RWPE1 (cell line): ENCODE measurements around the gene SPTBN1.

Experiments
- CTCF ChIA-PET: fragments of 350-600 bp; sonication (Branson Sonifier 250); formaldehyde crosslinking; extraction: SDS; loops from one replicate; lab custom pipeline; 2021; lab: Yijun Ruan, JAX
- POLR2A ChIA-PET: fragments of 400-600 bp; formaldehyde crosslinking; extraction: SDS; loops from one replicate; lab custom pipeline; 2020; ENCODE audit warnings: antibody characterized with exemption; ENCODE audit not compliant: low non-redundant PET; lab: Yijun Ruan, JAX
- DNase-seq: peaks from one replicate; pipeline ENCODE4 v3.0.0; 2012; ENCODE audit warnings: low spot score
- H3K27ac ChIP-seq: fragments of 450-650 bp; 2 replicates; pipeline ENCODE4 v1.5.1; 2017
- TF ChIP-seq, protein P1 (sequence below): fragments of 450-650 bp; conservative IDR thresholded peaks from 2 replicates; pipeline ENCODE4 v1.5.1; 2017; ENCODE audit warnings: low read depth, mild to moderate bottlenecking

SPTBN1 gene

DNA sequence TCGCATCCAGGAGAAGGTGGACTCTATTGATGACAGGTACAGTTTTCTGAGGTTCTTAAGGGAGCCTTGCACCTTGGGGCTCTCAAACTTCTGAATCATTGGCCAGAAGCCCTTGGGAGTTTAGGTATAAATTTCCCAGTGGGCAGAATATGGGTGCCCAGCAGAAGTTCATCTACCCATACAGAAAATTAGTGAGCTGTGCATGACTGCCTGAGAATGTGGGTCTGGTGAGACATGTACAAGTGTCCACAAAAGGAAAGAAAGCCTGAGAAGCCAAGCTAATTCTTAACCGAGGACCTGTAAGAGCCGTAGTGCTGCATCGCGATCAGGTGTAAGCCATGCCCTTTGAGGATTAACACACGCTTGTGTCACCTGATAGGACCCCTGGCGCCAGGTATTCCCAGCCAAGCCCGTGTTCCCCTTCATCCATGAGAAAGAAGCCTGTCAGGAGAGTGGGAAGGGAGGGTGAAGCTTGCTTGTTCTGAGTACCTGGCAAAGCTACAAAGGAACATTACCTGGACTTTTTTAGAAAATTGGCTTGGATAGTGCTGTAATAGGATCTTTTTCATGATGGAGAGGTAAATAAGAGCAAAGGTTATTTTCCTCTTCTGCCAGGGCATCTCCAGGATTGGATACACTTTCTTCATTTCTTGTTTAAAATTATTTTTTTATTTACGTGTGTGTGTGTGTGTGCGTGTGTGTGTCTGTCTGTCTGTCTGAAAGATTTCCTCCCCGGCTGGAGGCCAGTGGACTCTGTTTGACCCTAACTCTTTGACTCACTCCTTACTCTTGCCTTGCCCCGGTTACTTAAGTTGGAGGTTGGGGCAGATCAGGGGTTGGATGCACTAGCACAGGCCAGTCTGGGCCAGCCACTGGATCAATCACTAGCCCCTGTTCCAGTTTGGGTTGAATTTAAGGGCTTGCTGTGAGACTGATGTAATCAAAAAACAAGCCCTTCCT, 176.9 kb downstream of the SPTBN1 start:
- ChIA-PET POLR2A (no interaction called here), CTCF (interaction anchor here (1.1 kb wide), 1 partner anchor 206 kb away, joined by 4 read pairs; no protein-coding TSS in a partner anchor)
- H3K27ac ChIP-seq: peak overlapping the region; percentile 39
- TF ChIP-seq, protein P1, sequence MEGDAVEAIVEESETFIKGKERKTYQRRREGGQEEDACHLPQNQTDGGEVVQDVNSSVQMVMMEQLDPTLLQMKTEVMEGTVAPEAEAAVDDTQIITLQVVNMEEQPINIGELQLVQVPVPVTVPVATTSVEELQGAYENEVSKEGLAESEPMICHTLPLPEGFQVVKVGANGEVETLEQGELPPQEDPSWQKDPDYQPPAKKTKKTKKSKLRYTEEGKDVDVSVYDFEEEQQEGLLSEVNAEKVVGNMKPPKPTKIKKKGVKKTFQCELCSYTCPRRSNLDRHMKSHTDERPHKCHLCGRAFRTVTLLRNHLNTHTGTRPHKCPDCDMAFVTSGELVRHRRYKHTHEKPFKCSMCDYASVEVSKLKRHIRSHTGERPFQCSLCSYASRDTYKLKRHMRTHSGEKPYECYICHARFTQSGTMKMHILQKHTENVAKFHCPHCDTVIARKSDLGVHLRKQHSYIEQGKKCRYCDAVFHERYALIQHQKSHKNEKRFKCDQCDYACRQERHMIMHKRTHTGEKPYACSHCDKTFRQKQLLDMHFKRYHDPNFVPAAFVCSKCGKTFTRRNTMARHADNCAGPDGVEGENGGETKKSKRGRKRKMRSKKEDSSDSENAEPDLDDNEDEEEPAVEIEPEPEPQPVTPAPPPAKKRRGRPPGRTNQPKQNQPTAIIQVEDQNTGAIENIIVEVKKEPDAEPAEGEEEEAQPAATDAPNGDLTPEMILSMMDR: no peak
- DNase-seq: peak; percentile 39

DNA sequence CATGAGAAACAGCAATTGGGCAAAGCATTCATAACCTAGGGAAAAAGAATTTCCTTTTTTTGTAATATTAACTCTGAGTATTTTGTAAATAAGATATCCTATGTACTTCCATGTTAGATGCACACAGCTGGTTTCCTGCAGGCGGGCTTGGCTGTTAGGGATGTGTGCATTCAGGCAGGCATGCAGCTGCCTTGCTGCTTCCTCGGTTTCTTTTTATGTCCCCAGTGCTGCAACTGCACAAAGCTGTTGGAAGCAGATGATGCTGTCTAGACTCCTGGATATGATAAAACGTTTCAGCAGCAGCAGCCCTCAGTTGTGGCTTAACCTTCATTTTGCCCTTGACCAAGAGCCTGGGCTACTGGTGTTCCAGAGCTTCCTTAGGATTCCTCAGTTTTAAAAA, 177.9 kb downstream of the SPTBN1 start:
- TF ChIP-seq, protein P1: no peak
- POLR2A ChIA-PET: no interaction called here
- CTCF ChIA-PET: no interaction called here
- no peak for DNase-seq
- H3K27ac ChIP-seq: no peak overlapping the region

DNA sequence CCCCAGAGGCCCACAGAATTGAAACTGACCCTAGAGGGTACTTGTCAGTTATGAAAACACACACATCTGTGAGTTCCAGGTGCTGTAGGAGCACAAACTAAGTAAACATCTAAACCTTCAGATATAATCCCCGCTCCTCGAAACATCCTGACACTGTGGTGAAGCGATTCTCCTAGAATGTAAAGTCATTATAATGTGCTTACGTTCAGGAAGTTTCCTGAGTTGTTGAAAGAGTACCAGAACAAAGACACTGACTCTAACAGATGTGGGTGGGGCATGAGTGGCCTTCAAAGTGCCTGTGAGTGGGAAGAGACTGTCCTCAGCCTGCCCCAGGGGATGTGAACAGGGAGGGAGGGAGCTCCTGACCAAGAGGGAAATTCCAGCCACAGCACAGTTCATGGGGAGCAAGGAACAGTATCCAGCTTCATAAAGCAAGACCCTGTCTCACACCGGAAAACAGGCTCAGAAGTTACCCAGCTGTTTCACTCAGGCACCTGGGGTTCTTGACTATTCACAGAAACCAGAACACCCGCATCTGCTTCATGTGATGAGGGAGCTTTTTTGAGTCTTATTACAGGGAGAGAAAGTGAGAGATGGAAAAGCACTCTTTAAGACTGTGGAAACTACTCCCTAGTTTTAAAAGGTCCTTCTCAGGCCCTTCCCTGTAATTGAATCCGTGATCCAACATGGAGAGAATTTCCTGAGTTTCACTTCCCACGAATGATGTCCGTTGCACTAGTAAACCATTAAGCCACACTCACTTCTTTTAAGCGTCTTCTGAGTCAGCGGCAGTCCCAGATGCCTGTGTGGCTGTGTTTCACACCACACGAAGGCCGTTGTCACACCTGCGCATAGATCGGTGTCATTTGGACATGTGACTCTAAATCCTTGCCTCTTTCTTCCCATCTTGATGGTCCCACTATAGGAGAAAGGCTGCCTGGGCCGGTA, 178.7 kb downstream of the SPTBN1 start:
- ChIA-PET POLR2A (no interaction called here), CTCF (interaction anchor here (0.5 kb wide), 1 partner anchor 458 kb away, joined by 3 read pairs; no protein-coding TSS in a partner anchor)
- TF ChIP-seq, protein P1: no peak
- peak; percentile 27 for DNase-seq
- H3K27ac ChIP-seq: no peak overlapping the region

DNA sequence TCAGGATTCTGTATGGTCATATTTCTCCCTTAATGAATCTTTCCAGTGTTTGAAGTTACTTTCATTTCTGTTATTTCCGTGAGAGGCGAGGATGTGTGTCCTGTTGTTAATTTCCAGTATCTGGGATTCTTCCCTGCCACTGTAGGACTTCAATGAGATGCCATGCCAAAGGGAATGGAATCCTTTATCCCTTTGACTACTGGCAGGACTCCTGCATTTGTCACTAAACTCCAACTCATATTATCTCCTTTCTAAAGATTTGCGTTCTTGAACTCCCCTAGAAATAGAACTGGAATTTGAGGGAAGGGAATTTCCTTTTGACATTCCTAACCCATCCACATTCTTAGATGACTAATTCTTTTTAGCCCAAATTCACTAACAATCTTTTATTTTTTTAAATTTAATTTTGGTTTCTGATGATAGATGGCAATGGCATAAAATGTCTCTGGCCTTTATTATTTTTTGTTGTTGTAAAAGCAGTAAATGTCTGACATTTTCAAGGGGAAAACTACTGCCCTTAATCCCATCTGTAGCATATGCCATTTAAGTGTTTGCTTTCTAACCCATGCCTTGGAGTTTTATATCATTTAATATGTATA, 179.5 kb downstream of the SPTBN1 start:
- ChIA-PET CTCF (no interaction called here), POLR2A (no interaction called here)
- TF ChIP-seq, protein P1: no peak
- H3K27ac ChIP-seq: no peak overlapping the region
- DNase-seq: no peak

DNA sequence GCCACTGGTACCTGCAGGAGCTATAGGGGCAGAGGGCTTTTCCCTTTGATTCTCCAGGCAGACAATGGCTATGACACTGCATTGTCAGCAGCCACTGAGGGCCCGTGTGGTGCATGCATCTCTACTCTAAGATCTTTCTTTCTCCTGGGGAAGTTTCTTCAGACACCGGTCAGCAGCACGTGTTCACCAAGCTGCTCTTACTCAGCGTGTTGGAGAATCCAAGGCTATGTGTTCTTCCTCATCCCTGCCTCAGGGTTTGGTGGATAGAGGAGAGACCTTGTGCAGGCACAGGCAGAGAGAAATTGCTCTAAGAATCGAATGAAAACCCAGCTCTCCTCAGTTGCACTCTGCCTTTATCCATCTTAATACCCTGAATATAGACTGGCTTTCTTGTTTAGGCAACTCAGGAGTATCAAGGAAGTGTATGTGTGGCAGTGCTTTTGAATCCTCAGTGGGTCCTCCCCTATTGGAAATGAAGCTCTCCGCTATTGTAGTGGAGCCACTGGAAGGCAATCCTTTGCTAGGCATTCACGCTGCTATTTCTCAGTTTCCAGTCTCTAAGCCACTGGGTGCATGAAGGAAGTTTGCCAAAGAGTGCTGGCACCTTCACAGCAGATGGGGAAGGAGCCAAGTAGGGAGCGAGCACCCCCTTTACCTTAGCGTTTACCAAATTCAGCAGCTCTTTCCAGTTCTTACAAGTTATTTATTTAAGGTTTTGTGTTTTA, 180.4 kb downstream of the SPTBN1 start:
- ChIA-PET CTCF (interaction anchor here (0.6 kb wide), 1 partner anchor 624 kb away, joined by 3 read pairs; no protein-coding TSS in a partner anchor), POLR2A (no interaction called here)
- no peak for DNase-seq
- no peak overlapping the region for H3K27ac ChIP-seq
- TF ChIP-seq, protein P1: no peak
